Hepatocyte (in vitro differentiated cells): ENCODE results near the gene AK5. TPM values are rescaled to one million over a fixed set of nuclear protein-coding genes. Genes with fewer than 3 reads are reported as not detected.

ENCODE experiments used
- DNase-seq: peaks from one replicate; pipeline ENCODE4 v3.0.0-alpha.2; 2016; ENCODE audit warnings: low spot score
- H2AFZ ChIP-seq: fragments of 200-600 bp; sonication (generic); 2 replicates; pipeline ENCODE4 v1.6.0; 2016; ENCODE audit warnings: antibody characterized with exemption, mild to moderate bottlenecking
- H3K27ac ChIP-seq: fragments of 200-600 bp; sonication (generic); 2 replicates; pipeline ENCODE4 v1.5.1; 2016; ENCODE audit warnings: mild to moderate bottlenecking
- H3K27me3 ChIP-seq: fragments of 200-600 bp; sonication (generic); 2 replicates; pipeline ENCODE4 v1.6.1; 2016
- H3K36me3 ChIP-seq: fragments of 200-600 bp; sonication (generic); replicated peaks from 2 replicates; pipeline ENCODE4 v1.5.1; 2016; ENCODE audit warnings: low read depth; ENCODE audit not compliant: insufficient read depth
- H3K4me1 ChIP-seq: fragments of 200-600 bp; sonication (generic); 2 replicates; pipeline ENCODE4 v1.5.1; 2016; ENCODE audit warnings: mild to moderate bottlenecking, moderate library complexity; ENCODE audit not compliant: insufficient read depth
- H3K4me2 ChIP-seq: fragments of 200-600 bp; sonication (generic); 2 replicates; pipeline ENCODE4 v1.6.0; 2016
- H3K4me3 ChIP-seq: fragments of 200-600 bp; sonication (generic); 2 replicates; pipeline ENCODE4 v1.5.1; 2016; ENCODE audit warnings: mild to moderate bottlenecking
- H3K79me2 ChIP-seq: fragments of 200-600 bp; sonication (generic); 2 replicates; pipeline ENCODE4 v1.6.0; 2017; ENCODE audit warnings: mild to moderate bottlenecking
- H3K9me2 ChIP-seq: fragments of 200-600 bp; sonication (generic); replicated peaks from 2 replicates; pipeline ENCODE4 v1.6.0; 2017; ENCODE audit warnings: mild to moderate bottlenecking; ENCODE audit not compliant: insufficient read depth
- H3K9me3 ChIP-seq: fragments of 200-600 bp; sonication (generic); 2 replicates; pipeline ENCODE4 v1.5.1; 2016; ENCODE audit warnings: low read depth, mild to moderate bottlenecking
- H4K20me1 ChIP-seq: fragments of 200-600 bp; sonication (generic); 2 replicates; pipeline ENCODE4 v1.6.0; 2016; ENCODE audit warnings: mild to moderate bottlenecking; ENCODE audit not compliant: insufficient read depth, poor library complexity, severe bottlenecking
- CTCF ChIP-seq: fragments of 200-600 bp; sonication (generic); IDR thresholded peaks from 2 replicates; pipeline ENCODE4 v1.5.1; 2016; ENCODE audit warnings: antibody characterized with exemption, mild to moderate bottlenecking; ENCODE audit not compliant: poor library complexity
- EZH2 ChIP-seq: fragments of 200-600 bp; sonication (generic); IDR thresholded peaks from 2 replicates; pipeline ENCODE4 v1.6.1; 2016; ENCODE audit warnings: antibody characterized with exemption, mild to moderate bottlenecking, borderline replicate concordance
- EZH2phosphoT487 ChIP-seq: fragments of 200-600 bp; sonication (generic); IDR thresholded peaks from one replicate; pipeline ENCODE4 v1.6.1; 2018; ENCODE audit warnings: antibody characterized with exemption, mild to moderate bottlenecking, low read depth, moderate library complexity; ENCODE audit not compliant: unreplicated experiment, severe bottlenecking
- WGBS: methylation state at CpG from one replicate; pipeline ENCODE4 v1.1.6; 2016; ENCODE audit warnings: low lambda C conversion rate; ENCODE audit errors: missing lambda C conversion rate; 5-methylcytosine and 5-hydroxymethylcytosine counted together
- polyA plus RNA-seq: library from polyadenylated mRNA; unstranded; fragments of >200 nt; fragmentation: Nextera tagmentation; extraction: Ambion mirVana; gene quantifications from 2 replicates; pipeline ENCODE4 v1.2.1, GENCODE V29; 2016
- total RNA-seq: library from RNA; depleted of rRNA; stranded (reverse); fragments of >200 nt; gene quantifications from 2 replicates; pipeline ENCODE4 v1.2.3, GENCODE V29; 2014

Gene AK5
- total and polyA plus RNA-seq, 2 experiments from 2014 or later: 0.05 TPM; not detected in 1

- Histone ChIP-seq H3K4me1 (no peaks in the 10 kb centered on the region), H3K4me3 (no peak overlapping the region), H3K9me3 (no peaks in the 10 kb centered on the region), H2AFZ (no peak overlapping the region), H3K79me2 (no peaks in the 10 kb centered on the region), H3K36me3 (no peaks in the 10 kb centered on the region), H3K9me2 (no peaks in the 10 kb centered on the region), H3K4me2 (no peak overlapping the region), H3K27ac (no peak overlapping the region), H4K20me1 (no peaks in the 10 kb centered on the region), H3K27me3 (peaks cover 15% of the 10 kb centered on the region)
- DNase-seq: no peak
- 45% methylated on average over 1 of the region's 1 CpG for WGBS
- TF ChIP-seq EZH2 (no peak), EZH2phosphoT487 (no peak), CTCF (no peak)
Measured at GRCh38 chr1:77265180-77265579, 16.6 kb upstream of the AK5 start.

DNA sequence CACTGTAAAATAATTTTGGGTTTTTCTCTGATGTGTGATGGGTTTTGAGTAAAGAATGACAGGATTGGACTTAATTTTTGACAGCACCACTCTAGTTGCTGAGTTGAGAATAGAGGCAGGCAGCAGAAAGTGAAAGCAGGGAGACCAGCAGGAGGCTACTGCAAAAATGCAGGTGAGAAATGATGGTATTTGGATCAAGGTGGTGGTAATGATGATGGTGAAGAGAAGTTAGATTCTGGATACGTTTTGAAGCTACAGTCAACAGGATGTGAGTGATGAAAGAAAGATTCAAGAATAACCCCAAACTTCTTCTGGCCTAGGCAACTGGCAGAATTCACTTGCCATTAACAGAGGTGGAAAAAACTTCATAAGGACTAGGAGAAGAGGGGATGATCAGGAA lies 14.8 kb upstream of the AK5 start:
- no peaks in the 10 kb centered on the region for H3K79me2 ChIP-seq
- 64% methylated on average over 1 of the region's 1 CpG for WGBS
- H3K4me1 ChIP-seq: no peaks in the 10 kb centered on the region

GRCh38 chr1:77271852-77272580 lies 9.8 kb upstream of the AK5 start:
- no peak overlapping the region for H3K4me3 ChIP-seq
- no peak overlapping the region for H3K27ac ChIP-seq
- no peak overlapping the region for H2AFZ ChIP-seq
- peaks cover 23% of the 10 kb centered on the region for H3K27me3 ChIP-seq
- TF ChIP-seq EZH2 (no peak), EZH2phosphoT487 (no peak)
- H3K9me2 ChIP-seq: no peaks in the 10 kb centered on the region
- no peak for DNase-seq
- no peaks in the 10 kb centered on the region for H3K4me1 ChIP-seq
- no peak overlapping the region for H3K4me2 ChIP-seq
- no peaks in the 10 kb centered on the region for H3K36me3 ChIP-seq
- no peaks in the 10 kb centered on the region for H4K20me1 ChIP-seq
- H3K79me2 ChIP-seq: no peaks in the 10 kb centered on the region
- no peaks in the 10 kb centered on the region for H3K9me3 ChIP-seq

More for the DNA sequence above, 14.8 kb upstream of the AK5 start:
- H3K27me3 ChIP-seq: peaks cover 12% of the 10 kb centered on the region
- H3K4me2 ChIP-seq: no peak overlapping the region
- no peak overlapping the region for H3K27ac ChIP-seq
- no peak for DNase-seq
- H3K9me2 ChIP-seq: no peaks in the 10 kb centered on the region
- TF ChIP-seq EZH2: no peak
- TF ChIP-seq CTCF: no peak
- H3K36me3 ChIP-seq: no peaks in the 10 kb centered on the region
- H3K4me3 ChIP-seq: no peak overlapping the region
- H2AFZ ChIP-seq: no peak overlapping the region
- no peaks in the 10 kb centered on the region for H3K9me3 ChIP-seq
- no peaks in the 10 kb centered on the region for H4K20me1 ChIP-seq

- TF ChIP-seq CTCF: no peak
- no peak for TF ChIP-seq EZH2
- TF ChIP-seq EZH2phosphoT487: no peak
- no peak for DNase-seq
- Histone ChIP-seq H3K9me2 (no peaks in the 10 kb centered on the region), H3K4me2 (no peak overlapping the region), H3K4me1 (no peaks in the 10 kb centered on the region), H3K4me3 (no peak overlapping the region), H3K27me3 (peaks cover 24% of the 10 kb centered on the region), H3K36me3 (no peaks in the 10 kb centered on the region), H3K9me3 (no peaks in the 10 kb centered on the region), H4K20me1 (no peaks in the 10 kb centered on the region), H3K27ac (no peak overlapping the region), H2AFZ (no peak overlapping the region), H3K79me2 (no peaks in the 10 kb centered on the region)
Measured at GRCh38 chr1:77273891-77274290, 7.9 kb upstream of the AK5 start.
